Parathyroid adenoma (tissue), 2 donors: Measurements from ENCODE around the gene PPRC1.

Experiments used
- H2AFZ ChIP-seq: fragments of 300-600 bp; sonication (generic); one replicate; pipeline ENCODE4 v1.7.0; 2017; ENCODE audit warnings: antibody characterized with exemption, mild to moderate bottlenecking
- H3K27ac ChIP-seq: fragments of 300-600 bp; sonication (generic); one replicate; pipeline ENCODE4 v1.7.0; 2017
- H3K27me3 ChIP-seq: fragments of 300-600 bp; sonication (generic); one replicate; pipeline ENCODE4 v1.7.0; 2017; ENCODE audit warnings: low read length; ENCODE audit not compliant: control insufficient read depth, insufficient read depth
- H3K36me3 ChIP-seq: fragments of 300-600 bp; sonication (generic); one replicate; pipeline ENCODE4 v1.7.0; 2017; ENCODE audit warnings: low read length; ENCODE audit not compliant: control insufficient read depth, insufficient read depth
- H3K4me1 ChIP-seq: fragments of 300-600 bp; sonication (generic); one replicate; pipeline ENCODE4 v1.7.0; 2017; ENCODE audit warnings: control low read depth
- H3K4me2 ChIP-seq: fragments of 300-600 bp; sonication (generic); one replicate; pipeline ENCODE4 v1.7.0; 2017; ENCODE audit warnings: low read length
- H3K4me3 ChIP-seq: fragments of 300-600 bp; sonication (generic); one replicate; pipeline ENCODE4 v1.7.0; 2017; ENCODE audit warnings: low read depth, low read length
- H3K79me2 ChIP-seq: fragments of 300-600 bp; sonication (generic); one replicate; pipeline ENCODE4 v1.7.0; 2017; ENCODE audit warnings: control low read depth
- H3K9ac ChIP-seq: fragments of 300-600 bp; sonication (generic); one replicate; pipeline ENCODE4 v1.7.0; 2017; ENCODE audit warnings: mild to moderate bottlenecking
- H3K9me3 ChIP-seq: fragments of 300-600 bp; sonication (generic); one replicate; pipeline ENCODE4 v1.7.0; 2017; ENCODE audit warnings: low read length; ENCODE audit not compliant: control insufficient read depth
- TF ChIP-seq, protein P1 (sequence below): fragments of 300-600 bp; sonication (generic); IDR thresholded peaks from one replicate; pipeline ENCODE4 v1.7.0; 2017; ENCODE audit warnings: antibody characterized with exemption, mild to moderate bottlenecking
- donor health status: primary hyperparathyroidism.

Gene PPRC1

DNA sequence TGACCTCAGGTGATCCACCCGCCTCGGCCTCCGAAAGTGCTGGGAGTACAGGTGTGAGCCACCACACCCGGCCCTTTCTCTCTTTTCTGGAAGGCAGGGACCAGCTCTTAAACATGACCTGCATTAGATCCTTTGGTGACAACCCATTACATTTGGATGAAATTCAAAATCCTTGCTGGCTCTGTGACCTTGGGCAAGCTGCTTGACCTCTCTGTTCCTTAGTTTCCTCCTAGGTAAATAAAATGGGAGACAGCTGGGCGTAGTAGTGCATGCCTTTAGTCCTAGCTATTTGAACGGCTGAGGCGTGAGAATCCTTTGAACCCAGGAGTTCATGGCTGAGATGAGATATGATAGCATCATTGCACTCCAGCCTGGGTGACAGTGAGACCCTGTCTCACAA is 36.4 kb upstream of the PPRC1 start:
- TF ChIP-seq, protein P1, sequence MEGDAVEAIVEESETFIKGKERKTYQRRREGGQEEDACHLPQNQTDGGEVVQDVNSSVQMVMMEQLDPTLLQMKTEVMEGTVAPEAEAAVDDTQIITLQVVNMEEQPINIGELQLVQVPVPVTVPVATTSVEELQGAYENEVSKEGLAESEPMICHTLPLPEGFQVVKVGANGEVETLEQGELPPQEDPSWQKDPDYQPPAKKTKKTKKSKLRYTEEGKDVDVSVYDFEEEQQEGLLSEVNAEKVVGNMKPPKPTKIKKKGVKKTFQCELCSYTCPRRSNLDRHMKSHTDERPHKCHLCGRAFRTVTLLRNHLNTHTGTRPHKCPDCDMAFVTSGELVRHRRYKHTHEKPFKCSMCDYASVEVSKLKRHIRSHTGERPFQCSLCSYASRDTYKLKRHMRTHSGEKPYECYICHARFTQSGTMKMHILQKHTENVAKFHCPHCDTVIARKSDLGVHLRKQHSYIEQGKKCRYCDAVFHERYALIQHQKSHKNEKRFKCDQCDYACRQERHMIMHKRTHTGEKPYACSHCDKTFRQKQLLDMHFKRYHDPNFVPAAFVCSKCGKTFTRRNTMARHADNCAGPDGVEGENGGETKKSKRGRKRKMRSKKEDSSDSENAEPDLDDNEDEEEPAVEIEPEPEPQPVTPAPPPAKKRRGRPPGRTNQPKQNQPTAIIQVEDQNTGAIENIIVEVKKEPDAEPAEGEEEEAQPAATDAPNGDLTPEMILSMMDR, result no peak
- no peaks in the 10 kb centered on the region for H3K27me3 ChIP-seq
- no peak overlapping the region for H3K4me3 ChIP-seq
- no peaks in the 10 kb centered on the region for H3K9me3 ChIP-seq
- no peaks in the 10 kb centered on the region for H3K79me2 ChIP-seq
- H3K27ac ChIP-seq, result no peak overlapping the region
- H3K4me1 ChIP-seq, result no peaks in the 10 kb centered on the region
- H3K9ac ChIP-seq, result no peak overlapping the region
- H3K36me3 ChIP-seq, result no peaks in the 10 kb centered on the region
- no peak overlapping the region for H3K4me2 ChIP-seq
- H2AFZ ChIP-seq, result no peak overlapping the region

DNA sequence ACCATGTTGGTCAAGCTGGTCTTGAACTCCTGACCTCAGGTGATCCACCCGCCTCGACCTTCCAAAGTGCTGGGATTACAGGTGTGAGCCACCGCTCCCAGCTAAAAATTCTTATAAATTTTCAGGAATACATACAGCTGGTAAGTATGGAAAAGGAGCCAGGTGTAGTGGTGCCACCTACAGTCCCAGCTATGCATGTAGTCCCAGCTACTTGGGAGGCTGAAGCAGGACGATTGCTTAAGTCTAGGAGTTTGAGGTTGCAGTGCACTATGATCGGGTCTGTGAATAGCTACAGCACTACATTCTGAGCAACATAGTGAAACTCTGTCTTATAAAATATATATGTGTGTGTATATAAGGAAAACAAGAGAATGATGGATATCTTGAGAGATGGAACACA is 31.7 kb upstream of the PPRC1 start:
- no peaks in the 10 kb centered on the region for H3K36me3 ChIP-seq
- H3K27me3 ChIP-seq, result no peaks in the 10 kb centered on the region
- H3K9me3 ChIP-seq, result no peaks in the 10 kb centered on the region
- H3K4me2 ChIP-seq, result no peak overlapping the region
- H3K79me2 ChIP-seq, result no peaks in the 10 kb centered on the region
- no peak overlapping the region for H3K9ac ChIP-seq
- H3K4me3 ChIP-seq, result no peak overlapping the region
- H3K4me1 ChIP-seq, result no peaks in the 10 kb centered on the region
- no peak overlapping the region for H3K27ac ChIP-seq
- TF ChIP-seq, protein P1, result no peak
- H2AFZ ChIP-seq, result no peak overlapping the region

DNA sequence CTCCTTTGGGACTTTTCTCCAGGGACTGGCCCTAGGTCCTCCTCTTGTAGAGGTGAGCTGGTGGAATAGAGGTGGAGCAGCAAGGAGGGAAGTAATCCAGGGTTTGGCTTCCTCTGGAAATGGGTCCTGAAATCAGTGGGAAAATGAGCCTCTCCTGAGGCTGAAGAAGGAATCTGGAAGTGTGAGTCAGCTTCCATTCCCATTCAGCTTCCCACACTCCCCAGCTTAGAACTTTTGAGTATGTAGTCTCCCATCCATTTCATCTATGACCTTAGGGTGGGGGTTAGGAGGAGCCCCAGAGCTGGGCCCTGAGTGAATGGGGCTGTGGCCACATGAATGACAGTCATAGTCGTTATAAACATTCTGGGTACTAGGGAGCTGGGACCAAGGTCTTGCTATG is 30.4 kb upstream of the PPRC1 start:
- H3K27ac ChIP-seq, result no peak overlapping the region
- no peak overlapping the region for H3K9ac ChIP-seq
- TF ChIP-seq, protein P1, result no peak
- H3K4me1 ChIP-seq, result no peaks in the 10 kb centered on the region
- no peak overlapping the region for H3K4me2 ChIP-seq
- no peaks in the 10 kb centered on the region for H3K27me3 ChIP-seq
- no peaks in the 10 kb centered on the region for H3K79me2 ChIP-seq
- no peaks in the 10 kb centered on the region for H3K36me3 ChIP-seq
- no peak overlapping the region for H3K4me3 ChIP-seq
- H2AFZ ChIP-seq, result no peak overlapping the region
- H3K9me3 ChIP-seq, result no peaks in the 10 kb centered on the region

DNA sequence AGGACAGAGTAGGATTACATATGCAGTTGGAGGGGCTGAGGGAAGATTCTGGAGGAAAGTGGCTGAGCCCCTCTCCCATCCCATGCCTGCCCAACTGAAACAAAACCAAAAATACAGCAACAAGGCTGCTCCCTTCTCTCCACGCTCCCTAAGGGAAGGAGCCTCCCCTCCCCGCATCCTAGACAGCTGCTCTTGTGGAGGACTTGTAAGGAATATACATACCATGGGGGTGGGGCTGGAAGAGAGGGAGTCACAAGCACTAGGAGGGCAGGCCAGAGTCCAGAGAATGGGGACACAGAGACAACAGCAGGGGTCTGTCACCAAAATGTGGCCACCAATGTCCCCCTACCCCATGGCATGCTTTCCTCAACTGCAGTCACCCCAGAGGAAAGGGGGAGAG is 25.8 kb upstream of the PPRC1 start:
- no peaks in the 10 kb centered on the region for H3K36me3 ChIP-seq
- no peaks in the 10 kb centered on the region for H3K9me3 ChIP-seq
- H3K4me1 ChIP-seq, result no peaks in the 10 kb centered on the region
- peaks cover 10% of the 10 kb centered on the region for H3K79me2 ChIP-seq
- no peak overlapping the region for H3K27ac ChIP-seq
- TF ChIP-seq, protein P1, result no peak
- no peak overlapping the region for H2AFZ ChIP-seq
- H3K4me2 ChIP-seq, result no peak overlapping the region
- no peak overlapping the region for H3K9ac ChIP-seq
- no peaks in the 10 kb centered on the region for H3K27me3 ChIP-seq
- H3K4me3 ChIP-seq, result no peak overlapping the region
